Transverse colon (tissue), 4 donors: ENCODE measurements around the gene WFDC8.

Experiments
- CTCF ChIP-seq, 5 experiments: fragments of 200-600 bp in 3 of 5; fragments of 450-650 bp in 2 of 5; sonication (generic) in 3 of 5; IDR thresholded peaks; 1 replicate in 2 of 5; 2 replicates in 3 of 5; pipeline ENCODE4 v1.5.1; 2016 to 2017; ENCODE audit warnings: antibody characterized with exemption in 5 of 5, inconsistent platforms in 3 of 5, mild to moderate bottlenecking in 2 of 5, moderate library complexity in 1 of 5
- POLR2A ChIP-seq: fragments of 450-650 bp; IDR thresholded peaks from one replicate; pipeline ENCODE4 v1.6.1; 2016; ENCODE audit warnings: antibody characterized with exemption, mild to moderate bottlenecking, moderate library complexity
- POLR2AphosphoS5 ChIP-seq, 3 donors: sonication (generic); formaldehyde crosslinking; IDR thresholded peaks; one replicate each; pipeline ENCODE4 v1.6.1; 2016; ENCODE audit warnings: antibody characterized with exemption in 3 of 3

- TF ChIP-seq CTCF (IDR thresholded peaks at IDR 0.05): no peak
- TF ChIP-seq POLR2AphosphoS5 (IDR thresholded peaks at IDR 0.05): no peak
- no peak for TF ChIP-seq POLR2A
These were observed 3.2 kb downstream of the WFDC8 start for GRCh38 chr20:45575931-45576330.
